GM12864 (cell line): ENCODE results near the gene ZNF532.

ENCODE experiments used
- DNase-seq: peaks from one replicate; pipeline ENCODE4 v3.0.0-alpha.2; 2011; ENCODE audit warnings: low read depth
- H3K4me3 ChIP-seq: 2 replicates; pipeline ENCODE4 v1.5.1; 2011; ENCODE audit warnings: mild to moderate bottlenecking, low read depth, low read length, control low read depth
- CTCF ChIP-seq: IDR thresholded peaks from 2 replicates; pipeline ENCODE4 v1.5.1; 2011; ENCODE audit warnings: low read depth, mild to moderate bottlenecking, moderate library complexity, low read length, control low read depth, inconsistent platforms; ENCODE audit errors: missing control alignments

Gene ZNF532

GRCh38 chr18:58858591-58859468, 5.8 kb upstream of the ZNF532 start:
- no peak for DNase-seq
- no peak overlapping the region for H3K4me3 ChIP-seq
- no peak for TF ChIP-seq CTCF

- no peak overlapping the region for H3K4me3 ChIP-seq
- no peak for DNase-seq
- TF ChIP-seq CTCF = no peak
These were observed 4.8 kb upstream of the ZNF532 start for GRCh38 chr18:58859907-58860306.

GRCh38 chr18:58860747-58861231, 3.9 kb upstream of the ZNF532 start:
- no peak for DNase-seq
- TF ChIP-seq CTCF = no peak
- no peak overlapping the region for H3K4me3 ChIP-seq

- DNase-seq = no peak
- no peak overlapping the region for H3K4me3 ChIP-seq
- no peak for TF ChIP-seq CTCF
These were observed 3.3 kb upstream of the ZNF532 start for GRCh38 chr18:58861353-58861752.

- no peak for TF ChIP-seq CTCF
- DNase-seq = no peak
- no peak overlapping the region for H3K4me3 ChIP-seq
These were observed 2.8 kb upstream of the ZNF532 start for GRCh38 chr18:58861861-58862301.

- no peak for TF ChIP-seq CTCF
- no peak for DNase-seq
- no peak overlapping the region; the same call in 1 of the 2 replicates for H3K4me3 ChIP-seq
These were observed 2.3 kb upstream of the ZNF532 start for GRCh38 chr18:58862356-58862755.
